Measurements from ENCODE around the gene FAH. TPM values are rescaled to one million over a fixed set of nuclear protein-coding genes. Genes with fewer than 3 reads are reported as not detected.

Gene FAH
- polyA plus RNA-seq, 3 donors, result 16.5 to 25.4 (median 24.0) TPM

GRCh38 chr15:80183886-80184285, 31.1 kb downstream of the FAH start:
- no peaks in the 10 kb centered on the region for H3K9me3 ChIP-seq (replicated peaks in 1 of 2; ENCODE audit: control insufficient read depth in 1 of 2, insufficient read depth in 1 of 2, low read length in 2 of 2)
- peaks cover 83 to 92% of the 10 kb centered on the region in 2 donors for H3K36me3 Mint-ChIP-seq
- H4K20me1 ChIP-seq (ENCODE audit: insufficient read depth, low read length), result no peaks in the 10 kb centered on the region
- no peak overlapping the region for H3K27ac ChIP-seq (ENCODE audit: low read depth in 1 of 2, low read length in 2 of 2)
- no peaks in the 10 kb centered on the region for H3K27me3 Mint-ChIP-seq (ENCODE audit: low read depth in 3 of 3)
- H3K27me3 ChIP-seq (ENCODE audit: control insufficient read depth in 2 of 2, insufficient read depth in 2 of 2, low read length in 2 of 2), result no peaks in the 10 kb centered on the region
- H3K4me1 Mint-ChIP-seq, result no peaks in the 10 kb centered on the region
- H3K4me1 ChIP-seq (ENCODE audit: control insufficient read depth in 1 of 2, insufficient read depth in 2 of 2, low read length in 2 of 2), result no peaks in the 10 kb centered on the region
- DNase-seq, result no peak
- H3K27ac Mint-ChIP-seq, result peak overlapping the region in 1 of 7 donors; percentile 26
- H3K9me3 Mint-ChIP-seq, result peaks cover 0 to 2% (median 0%) of the 10 kb centered on the region in 7 donors
- intact Hi-C loops (cut with micrococcal nuclease), result no loop called here
- H2AFZ ChIP-seq (ENCODE audit: insufficient read depth, low read depth, low read length, poor library complexity, severe bottlenecking), result no peak overlapping the region
- H3K79me2 ChIP-seq (ENCODE audit: insufficient read depth, low read length), result no peaks in the 10 kb centered on the region
- no peak overlapping the region for H3K9ac ChIP-seq (ENCODE audit: insufficient read depth, low read length, poor library complexity, severe bottlenecking)
- H3K4me3 ChIP-seq (replicated peaks in 1 of 3; ENCODE audit: low read depth in 2 of 3, low read length in 3 of 3), result no peak overlapping the region
- 94% methylated on average over 2 of the region's 6 CpGs for WGBS (ENCODE audit: insufficient coverage)
- no peak for TF ChIP-seq CTCF (IDR thresholded peaks at IDR 0.05)
- peaks cover 77 to 96% of the 10 kb centered on the region in 2 donors for H3K36me3 ChIP-seq (replicated peaks in 1 of 2; ENCODE audit: control insufficient read depth in 1 of 2, insufficient read depth in 2 of 2, low read length in 2 of 2)
- no peak overlapping the region for H3K4me3 Mint-ChIP-seq
- no peak overlapping the region for H3K4me2 ChIP-seq (replicated peaks; ENCODE audit: extremely low read depth, low read length, poor library complexity, severe bottlenecking)

GRCh38 chr15:80184554-80184953, 31.8 kb downstream of the FAH start:
- H3K4me3 Mint-ChIP-seq, result no peak overlapping the region
- TF ChIP-seq CTCF (IDR thresholded peaks at IDR 0.05), result no peak
- peaks cover 0 to 2% (median 0%) of the 10 kb centered on the region in 7 donors for H3K9me3 Mint-ChIP-seq
- H3K27me3 Mint-ChIP-seq (ENCODE audit: low read depth in 3 of 3), result no peaks in the 10 kb centered on the region
- H4K20me1 ChIP-seq (ENCODE audit: insufficient read depth, low read length), result no peaks in the 10 kb centered on the region
- H3K4me3 ChIP-seq (replicated peaks in 1 of 3; ENCODE audit: low read depth in 2 of 3, low read length in 3 of 3), result no peak overlapping the region
- no peak overlapping the region for H3K27ac Mint-ChIP-seq
- no peaks in the 10 kb centered on the region for H3K27me3 ChIP-seq (ENCODE audit: control insufficient read depth in 2 of 2, insufficient read depth in 2 of 2, low read length in 2 of 2)
- WGBS (ENCODE audit: insufficient coverage), result 93% methylated on average over 6 of the region's 7 CpGs
- no peaks in the 10 kb centered on the region for H3K4me1 Mint-ChIP-seq
- H3K36me3 ChIP-seq (replicated peaks in 1 of 2; ENCODE audit: control insufficient read depth in 1 of 2, insufficient read depth in 2 of 2, low read length in 2 of 2), result peaks cover 75 to 90% of the 10 kb centered on the region in 2 donors
- peaks cover 81 to 91% of the 10 kb centered on the region in 2 donors for H3K36me3 Mint-ChIP-seq
- DNase-seq, result no peak
- H3K4me2 ChIP-seq (replicated peaks; ENCODE audit: extremely low read depth, low read length, poor library complexity, severe bottlenecking), result no peak overlapping the region
- no peaks in the 10 kb centered on the region for H3K79me2 ChIP-seq (ENCODE audit: insufficient read depth, low read length)
- intact Hi-C loops (cut with micrococcal nuclease), result no loop called here
- H3K9me3 ChIP-seq (replicated peaks in 1 of 2; ENCODE audit: control insufficient read depth in 1 of 2, insufficient read depth in 1 of 2, low read length in 2 of 2), result no peaks in the 10 kb centered on the region
- no peak overlapping the region for H3K27ac ChIP-seq (ENCODE audit: low read depth in 1 of 2, low read length in 2 of 2)
- no peak overlapping the region for H3K9ac ChIP-seq (ENCODE audit: insufficient read depth, low read length, poor library complexity, severe bottlenecking)
- H3K4me1 ChIP-seq (ENCODE audit: control insufficient read depth in 1 of 2, insufficient read depth in 2 of 2, low read length in 2 of 2), result no peaks in the 10 kb centered on the region
- H2AFZ ChIP-seq (ENCODE audit: insufficient read depth, low read depth, low read length, poor library complexity, severe bottlenecking), result no peak overlapping the region
